ENCODE measurements around the gene PLXNC1.

Gene PLXNC1

GRCh38 chr12:94191811-94192210 lies 43.4 kb downstream of the PLXNC1 start:
- Histone ChIP-seq H3K9me3 (ENCODE audit: control insufficient read depth, insufficient read depth, low read length) (no peaks in the 10 kb centered on the region), H3K27ac (ENCODE audit: low read length) (no peak overlapping the region), H3K4me1 (ENCODE audit: control insufficient read depth, insufficient read depth, low read length) (no peaks in the 10 kb centered on the region), H3K4me3 (ENCODE audit: low read length) (no peak overlapping the region), H3K27me3 (ENCODE audit: control insufficient read depth, insufficient read depth, low read length) (no peaks in the 10 kb centered on the region), H3K36me3 (ENCODE audit: control insufficient read depth, insufficient read depth, low read length) (no peaks in the 10 kb centered on the region)
- no peak for DNase-seq (ENCODE audit: low read depth, low spot score)
- WGBS (ENCODE audit: insufficient coverage, insufficient read length): no CpG with 5 or more reads among the region's 1 CpG

- Histone ChIP-seq H3K36me3 (ENCODE audit: control insufficient read depth, insufficient read depth, low read length) (no peaks in the 10 kb centered on the region), H3K4me1 (ENCODE audit: control insufficient read depth, insufficient read depth, low read length) (no peaks in the 10 kb centered on the region), H3K4me3 (ENCODE audit: low read length) (no peak overlapping the region), H3K27ac (ENCODE audit: low read length) (no peak overlapping the region), H3K27me3 (ENCODE audit: control insufficient read depth, insufficient read depth, low read length) (no peaks in the 10 kb centered on the region), H3K9me3 (ENCODE audit: control insufficient read depth, insufficient read depth, low read length) (no peaks in the 10 kb centered on the region)
- no peak for DNase-seq (ENCODE audit: low read depth, low spot score)
Observed at GRCh38 chr12:94192506-94192905, 44.1 kb downstream of the PLXNC1 start.

- no peaks in the 10 kb centered on the region for H3K4me1 ChIP-seq (ENCODE audit: control insufficient read depth, insufficient read depth, low read length)
- H3K27me3 ChIP-seq (ENCODE audit: control insufficient read depth, insufficient read depth, low read length): no peaks in the 10 kb centered on the region
- H3K4me3 ChIP-seq (ENCODE audit: low read length): no peak overlapping the region
- no peak for DNase-seq (ENCODE audit: low read depth, low spot score)
- H3K36me3 ChIP-seq (ENCODE audit: control insufficient read depth, insufficient read depth, low read length): no peaks in the 10 kb centered on the region
- no peak overlapping the region for H3K27ac ChIP-seq (ENCODE audit: low read length)
- no CpG with 5 or more reads among the region's 3 CpGs for WGBS (ENCODE audit: insufficient coverage, insufficient read length)
- H3K9me3 ChIP-seq (ENCODE audit: control insufficient read depth, insufficient read depth, low read length): no peaks in the 10 kb centered on the region
Observed at GRCh38 chr12:94193168-94193567, 44.8 kb downstream of the PLXNC1 start.

- no peaks in the 10 kb centered on the region for H3K9me3 ChIP-seq (ENCODE audit: control insufficient read depth, insufficient read depth, low read length)
- WGBS (ENCODE audit: insufficient coverage, insufficient read length): no CpG with 5 or more reads among the region's 6 CpGs
- no peaks in the 10 kb centered on the region for H3K27me3 ChIP-seq (ENCODE audit: control insufficient read depth, insufficient read depth, low read length)
- no peaks in the 10 kb centered on the region for H3K36me3 ChIP-seq (ENCODE audit: control insufficient read depth, insufficient read depth, low read length)
- DNase-seq (ENCODE audit: low read depth, low spot score): no peak
- no peak overlapping the region for H3K27ac ChIP-seq (ENCODE audit: low read length)
- no peak overlapping the region for H3K4me3 ChIP-seq (ENCODE audit: low read length)
- H3K4me1 ChIP-seq (ENCODE audit: control insufficient read depth, insufficient read depth, low read length): no peaks in the 10 kb centered on the region
Observed at GRCh38 chr12:94195483-94195882, 47.1 kb downstream of the PLXNC1 start.

GRCh38 chr12:94198469-94198868 lies 50.1 kb downstream of the PLXNC1 start:
- no CpG with 5 or more reads among the region's 5 CpGs for WGBS (ENCODE audit: insufficient coverage, insufficient read length)
- Histone ChIP-seq H3K9me3 (ENCODE audit: control insufficient read depth, insufficient read depth, low read length) (no peaks in the 10 kb centered on the region), H3K36me3 (ENCODE audit: control insufficient read depth, insufficient read depth, low read length) (no peaks in the 10 kb centered on the region), H3K4me3 (ENCODE audit: low read length) (no peak overlapping the region), H3K27me3 (ENCODE audit: control insufficient read depth, insufficient read depth, low read length) (no peaks in the 10 kb centered on the region), H3K4me1 (ENCODE audit: control insufficient read depth, insufficient read depth, low read length) (no peaks in the 10 kb centered on the region), H3K27ac (ENCODE audit: low read length) (no peak overlapping the region)
- no peak for DNase-seq (ENCODE audit: low read depth, low spot score)

- Histone ChIP-seq H3K27ac (ENCODE audit: low read length) (no peak overlapping the region), H3K27me3 (ENCODE audit: control insufficient read depth, insufficient read depth, low read length) (no peaks in the 10 kb centered on the region), H3K36me3 (ENCODE audit: control insufficient read depth, insufficient read depth, low read length) (no peaks in the 10 kb centered on the region), H3K4me3 (ENCODE audit: low read length) (no peak overlapping the region), H3K9me3 (ENCODE audit: control insufficient read depth, insufficient read depth, low read length) (no peaks in the 10 kb centered on the region), H3K4me1 (ENCODE audit: control insufficient read depth, insufficient read depth, low read length) (no peaks in the 10 kb centered on the region)
- DNase-seq (ENCODE audit: low read depth, low spot score): no peak
- WGBS (ENCODE audit: insufficient coverage, insufficient read length): no CpG with 5 or more reads among the region's 9 CpGs
Observed at GRCh38 chr12:94198872-94199271, 50.5 kb downstream of the PLXNC1 start.

GRCh38 chr12:94200069-94200468 lies 51.7 kb downstream of the PLXNC1 start:
- DNase-seq (ENCODE audit: low read depth, low spot score): no peak
- Histone ChIP-seq H3K27ac (ENCODE audit: low read length) (no peak overlapping the region), H3K4me1 (ENCODE audit: control insufficient read depth, insufficient read depth, low read length) (no peaks in the 10 kb centered on the region), H3K9me3 (ENCODE audit: control insufficient read depth, insufficient read depth, low read length) (no peaks in the 10 kb centered on the region), H3K27me3 (ENCODE audit: control insufficient read depth, insufficient read depth, low read length) (no peaks in the 10 kb centered on the region), H3K4me3 (ENCODE audit: low read length) (no peak overlapping the region), H3K36me3 (ENCODE audit: control insufficient read depth, insufficient read depth, low read length) (no peaks in the 10 kb centered on the region)
- no CpG with 5 or more reads among the region's 5 CpGs for WGBS (ENCODE audit: insufficient coverage, insufficient read length)

GRCh38 chr12:94200695-94201094 lies 52.3 kb downstream of the PLXNC1 start:
- Histone ChIP-seq H3K27ac (ENCODE audit: low read length) (no peak overlapping the region), H3K27me3 (ENCODE audit: control insufficient read depth, insufficient read depth, low read length) (no peaks in the 10 kb centered on the region), H3K9me3 (ENCODE audit: control insufficient read depth, insufficient read depth, low read length) (no peaks in the 10 kb centered on the region), H3K36me3 (ENCODE audit: control insufficient read depth, insufficient read depth, low read length) (no peaks in the 10 kb centered on the region), H3K4me1 (ENCODE audit: control insufficient read depth, insufficient read depth, low read length) (no peaks in the 10 kb centered on the region), H3K4me3 (ENCODE audit: low read length) (no peak overlapping the region)
- no CpG with 5 or more reads among the region's 1 CpG for WGBS (ENCODE audit: insufficient coverage, insufficient read length)
- no peak for DNase-seq (ENCODE audit: low read depth, low spot score)

GRCh38 chr12:94202245-94203180 lies 54.1 kb downstream of the PLXNC1 start:
- Histone ChIP-seq H3K4me1 (ENCODE audit: control insufficient read depth, insufficient read depth, low read length) (no peaks in the 10 kb centered on the region), H3K27ac (ENCODE audit: low read length) (no peak overlapping the region), H3K27me3 (ENCODE audit: control insufficient read depth, insufficient read depth, low read length) (no peaks in the 10 kb centered on the region), H3K4me3 (ENCODE audit: low read length) (no peak overlapping the region), H3K36me3 (ENCODE audit: control insufficient read depth, insufficient read depth, low read length) (no peaks in the 10 kb centered on the region), H3K9me3 (ENCODE audit: control insufficient read depth, insufficient read depth, low read length) (no peaks in the 10 kb centered on the region)
- no peak for DNase-seq (ENCODE audit: low read depth, low spot score)
- no CpG with 5 or more reads among the region's 7 CpGs for WGBS (ENCODE audit: insufficient coverage, insufficient read length)

- H3K4me1 ChIP-seq (ENCODE audit: control insufficient read depth, insufficient read depth, low read length): no peaks in the 10 kb centered on the region
Observed at GRCh38 chr12:94203181-94203546, 54.8 kb downstream of the PLXNC1 start.

GRCh38 chr12:94203796-94204195 lies 55.4 kb downstream of the PLXNC1 start:
- Histone ChIP-seq H3K4me1 (ENCODE audit: control insufficient read depth, insufficient read depth, low read length) (no peaks in the 10 kb centered on the region), H3K27me3 (ENCODE audit: control insufficient read depth, insufficient read depth, low read length) (no peaks in the 10 kb centered on the region), H3K36me3 (ENCODE audit: control insufficient read depth, insufficient read depth, low read length) (no peaks in the 10 kb centered on the region), H3K27ac (ENCODE audit: low read length) (no peak overlapping the region), H3K9me3 (ENCODE audit: control insufficient read depth, insufficient read depth, low read length) (no peaks in the 10 kb centered on the region), H3K4me3 (ENCODE audit: low read length) (no peak overlapping the region)
- no peak for DNase-seq (ENCODE audit: low read depth, low spot score)
- WGBS (ENCODE audit: insufficient coverage, insufficient read length): no CpG with 5 or more reads among the region's 5 CpGs

More at GRCh38 chr12:94203181-94203546, 54.8 kb downstream of the PLXNC1 start:
- no peaks in the 10 kb centered on the region for H3K27me3 ChIP-seq (ENCODE audit: control insufficient read depth, insufficient read depth, low read length)
- H3K36me3 ChIP-seq (ENCODE audit: control insufficient read depth, insufficient read depth, low read length): no peaks in the 10 kb centered on the region
- H3K9me3 ChIP-seq (ENCODE audit: control insufficient read depth, insufficient read depth, low read length): no peaks in the 10 kb centered on the region
- no CpG with 5 or more reads among the region's 2 CpGs for WGBS (ENCODE audit: insufficient coverage, insufficient read length)
- no peak overlapping the region for H3K27ac ChIP-seq (ENCODE audit: low read length)
- DNase-seq (ENCODE audit: low read depth, low spot score): no peak
- no peak overlapping the region for H3K4me3 ChIP-seq (ENCODE audit: low read length)
